Measurements from ENCODE around the gene TMEM244.

Gene TMEM244

GRCh38 chr6:129786548-129786947 is 74.6 kb downstream of the TMEM244 start:
- no peak overlapping the region for H3K4me3 ChIP-seq (ENCODE audit: low read length)
- H3K9me3 ChIP-seq (ENCODE audit: control insufficient read depth, insufficient read depth, low read length): no peaks in the 10 kb centered on the region
- no peak for DNase-seq (ENCODE audit: low read depth, low spot score)
- no peaks in the 10 kb centered on the region for H3K36me3 ChIP-seq (ENCODE audit: control insufficient read depth, insufficient read depth, low read length)
- no peak overlapping the region for H3K27ac ChIP-seq (ENCODE audit: low read length)
- H3K4me1 ChIP-seq (ENCODE audit: control insufficient read depth, insufficient read depth, low read length): no peaks in the 10 kb centered on the region; the same call in 1 of the 2 replicates
- no CpG with 5 or more reads among the region's 3 CpGs for WGBS (ENCODE audit: insufficient coverage, insufficient read length)
- H3K27me3 ChIP-seq (ENCODE audit: control insufficient read depth, insufficient read depth, low read length): no peaks in the 10 kb centered on the region

- no CpG with 5 or more reads among the region's 1 CpG for whole genome bisulfite sequencing (ENCODE audit: insufficient coverage, insufficient read length)
- no peak overlapping the region for H3K27ac ChIP-seq (ENCODE audit: low read length)
- DNase-seq (ENCODE audit: low read depth, low spot score): no peak
These were observed 75.4 kb downstream of the TMEM244 start for GRCh38 chr6:129785756-129786135.

GRCh38 chr6:129785047-129785755 is 75.9 kb downstream of the TMEM244 start:
- no peak for DNase-seq (ENCODE audit: low read depth, low spot score)
- Histone ChIP-seq H3K4me1 (ENCODE audit: control insufficient read depth, insufficient read depth, low read length) (no peaks in the 10 kb centered on the region; the same call in 1 of the 2 replicates), H3K27me3 (ENCODE audit: control insufficient read depth, insufficient read depth, low read length) (no peaks in the 10 kb centered on the region), H3K4me3 (ENCODE audit: low read length) (no peak overlapping the region), H3K36me3 (ENCODE audit: control insufficient read depth, insufficient read depth, low read length) (no peaks in the 10 kb centered on the region), H3K27ac (ENCODE audit: low read length) (no peak overlapping the region), H3K9me3 (ENCODE audit: control insufficient read depth, insufficient read depth, low read length) (no peaks in the 10 kb centered on the region)
- WGBS (ENCODE audit: insufficient coverage, insufficient read length): no CpG with 5 or more reads among the region's 4 CpGs

More at GRCh38 chr6:129785756-129786135, 75.4 kb downstream of the TMEM244 start:
- Histone ChIP-seq H3K4me3 (ENCODE audit: low read length) (no peak overlapping the region), H3K36me3 (ENCODE audit: control insufficient read depth, insufficient read depth, low read length) (no peaks in the 10 kb centered on the region), H3K9me3 (ENCODE audit: control insufficient read depth, insufficient read depth, low read length) (no peaks in the 10 kb centered on the region), H3K27me3 (ENCODE audit: control insufficient read depth, insufficient read depth, low read length) (no peaks in the 10 kb centered on the region), H3K4me1 (ENCODE audit: control insufficient read depth, insufficient read depth, low read length) (no peaks in the 10 kb centered on the region; the same call in 1 of the 2 replicates)
